Neural cell (in vitro differentiated cells): ENCODE data around the gene CLDN20. TPM values are rescaled to one million over a fixed set of nuclear protein-coding genes. Genes with fewer than 3 reads are reported as not detected.

Experiments
- H2AFZ ChIP-seq: fragments of 200-600, 300-800 bp; sonication (generic), shearing (Covaris generic); 2 replicates; pipeline ENCODE4 v1.6.0; 2014; ENCODE audit warnings: low read depth, mild to moderate bottlenecking, antibody characterized with exemption, low read length, moderate library complexity
- H3F3A ChIP-seq: fragments of 200-600 bp; shearing (Covaris generic); 2 replicates; pipeline ENCODE4 v1.6.1; 2016; ENCODE audit warnings: mild to moderate bottlenecking, moderate library complexity, mixed read lengths, antibody characterized with exemption, low read length; ENCODE audit not compliant: insufficient read depth, poor library complexity, severe bottlenecking
- H3K27ac ChIP-seq: fragments of 200-600, 300-800 bp; sonication (generic), shearing (Covaris generic); 2 replicates; pipeline ENCODE4 v1.5.1; 2014; ENCODE audit warnings: mild to moderate bottlenecking, low read length, moderate library complexity
- H3K27me3 ChIP-seq: fragments of 300-800, 200-600 bp; sonication (generic), shearing (Covaris generic); 2 replicates; pipeline ENCODE4 v1.6.0; 2014; ENCODE audit warnings: mild to moderate bottlenecking, low read depth, low read length, moderate library complexity; ENCODE audit not compliant: insufficient read depth
- H3K36me3 ChIP-seq: fragments of 300-800, 200-600 bp; sonication (generic), shearing (Covaris generic); 2 replicates; pipeline ENCODE4 v1.5.1; 2014; ENCODE audit warnings: mild to moderate bottlenecking, antibody characterized with exemption, low read length, moderate library complexity; ENCODE audit not compliant: insufficient read depth
- H3K4me2 ChIP-seq: fragments of 300-800, 200-600 bp; sonication (generic), shearing (Covaris generic); 2 replicates; pipeline ENCODE4 v1.6.0; 2014; ENCODE audit warnings: mild to moderate bottlenecking, low read length
- H3K4me3 ChIP-seq: fragments of 300-800, 200-600 bp; sonication (generic), shearing (Covaris generic); 2 replicates; pipeline ENCODE4 v1.5.1; 2014; ENCODE audit warnings: mild to moderate bottlenecking, low read length, moderate library complexity
- H3K79me2 ChIP-seq: fragments of 200-600 bp; shearing (Covaris generic); replicated peaks from 2 replicates; pipeline ENCODE4 v1.6.0; 2014; ENCODE audit warnings: mild to moderate bottlenecking, low read length, moderate library complexity; ENCODE audit not compliant: insufficient read depth
- H3K9ac ChIP-seq: fragments of 300-800, 200-600 bp; sonication (generic), shearing (Covaris generic); 2 replicates; pipeline ENCODE4 v1.6.1; 2016; ENCODE audit warnings: mild to moderate bottlenecking, low read length, mixed read lengths
- H3K9me2 ChIP-seq: fragments of 200-600 bp; shearing (Covaris generic); 2 replicates; pipeline ENCODE4 v1.6.1; 2016; ENCODE audit warnings: mild to moderate bottlenecking, low read length, mixed read lengths; ENCODE audit not compliant: insufficient read depth
- H3K9me3 ChIP-seq: fragments of 200-600, 300-800 bp; sonication (generic), shearing (Covaris generic); 2 replicates; pipeline ENCODE4 v1.6.1; 2016; ENCODE audit warnings: mild to moderate bottlenecking, mixed run types, low read length, moderate library complexity, mixed read lengths
- H4K20me1 ChIP-seq: fragments of 200-600 bp; shearing (Covaris generic); 2 replicates; pipeline ENCODE4 v1.6.1; 2016; ENCODE audit warnings: mild to moderate bottlenecking, mixed run types; ENCODE audit not compliant: insufficient read depth
- CTCF ChIP-seq: fragments of 450-650 bp; IDR thresholded peaks from 2 replicates; pipeline ENCODE4 v1.5.1; 2014; ENCODE audit warnings: antibody characterized with exemption, mild to moderate bottlenecking, moderate library complexity; ENCODE audit not compliant: poor library complexity, severe bottlenecking
- EP300 ChIP-seq: fragments of 450-650 bp; conservative IDR thresholded peaks from 2 replicates; pipeline ENCODE4 v1.6.1; 2014; ENCODE audit warnings: antibody characterized with exemption, mild to moderate bottlenecking, moderate library complexity; ENCODE audit not compliant: poor library complexity, severe bottlenecking
- EZH2 ChIP-seq: fragments of 200-600, 300-800 bp; shearing (Covaris generic), sonication (generic); IDR thresholded peaks from 2 replicates; pipeline ENCODE4 v1.6.1; 2014; ENCODE audit warnings: antibody characterized with exemption, low read length, borderline replicate concordance, mild to moderate bottlenecking; ENCODE audit not compliant: insufficient read depth, poor library complexity, severe bottlenecking
- MXI1 ChIP-seq: fragments of 450-650 bp; conservative IDR thresholded peaks from 2 replicates; pipeline ENCODE4 v1.6.1; 2014; ENCODE audit warnings: antibody characterized with exemption, mild to moderate bottlenecking; ENCODE audit not compliant: poor library complexity, severe bottlenecking
- POLR2AphosphoS5 ChIP-seq: IDR thresholded peaks from 2 replicates; pipeline ENCODE4 v1.6.1; 2012
- RAD21 ChIP-seq: fragments of 450-650 bp; conservative IDR thresholded peaks from 2 replicates; pipeline ENCODE4 v1.6.1; 2014; ENCODE audit warnings: antibody characterized with exemption, mild to moderate bottlenecking, moderate library complexity
- REST ChIP-seq: IDR thresholded peaks from 2 replicates; pipeline ENCODE4 v1.6.1; 2012; ENCODE audit warnings: borderline replicate concordance
- SMC3 ChIP-seq: fragments of 450-650 bp; conservative IDR thresholded peaks from 2 replicates; pipeline ENCODE4 v1.6.1; 2014; ENCODE audit warnings: antibody characterized with exemption, mild to moderate bottlenecking, moderate library complexity; ENCODE audit not compliant: poor library complexity
- TAF1 ChIP-seq: IDR thresholded peaks from 2 replicates; pipeline ENCODE4 v1.6.1; 2012; ENCODE audit warnings: low read depth
- polyA plus RNA-seq: library from polyadenylated mRNA; depleted of rRNA; stranded (reverse); fragments of >200 nt; gene quantifications from 2 replicates; pipeline ENCODE4 v1.2.3, GENCODE V29; 2014

CLDN20 gene
- polyA plus RNA-seq, 1 donor from 2014 or later: not detected

GRCh38 chr6:155240905-155241600, 22.8 kb upstream of the CLDN20 start:
- H4K20me1 ChIP-seq: no peaks in the 10 kb centered on the region
- H3K4me2 ChIP-seq: no peak overlapping the region
- H3K9me2 ChIP-seq: no peaks in the 10 kb centered on the region
- no peaks in the 10 kb centered on the region for H3K9me3 ChIP-seq
- H3F3A ChIP-seq: no peaks in the 10 kb centered on the region
- H2AFZ ChIP-seq: no peak overlapping the region
- peaks cover 14% of the 10 kb centered on the region for H3K36me3 ChIP-seq
- no peak for TF ChIP-seq EZH2
- no peak for TF ChIP-seq MXI1
- no peak for TF ChIP-seq CTCF
- TF ChIP-seq EP300: no peak
- no peak for TF ChIP-seq TAF1
- TF ChIP-seq POLR2AphosphoS5: no peak
- no peak for TF ChIP-seq RAD21
- no peak for TF ChIP-seq SMC3
- no peak for TF ChIP-seq REST
- no peak overlapping the region for H3K9ac ChIP-seq
- no peak overlapping the region for H3K4me3 ChIP-seq
- H3K79me2 ChIP-seq: no peaks in the 10 kb centered on the region
- no peaks in the 10 kb centered on the region for H3K27me3 ChIP-seq
- no peak overlapping the region for H3K27ac ChIP-seq

- peaks cover 14% of the 10 kb centered on the region for H3K36me3 ChIP-seq
- no peak overlapping the region for H3K4me2 ChIP-seq
- no peak overlapping the region for H3K4me3 ChIP-seq
- no peaks in the 10 kb centered on the region for H4K20me1 ChIP-seq
- H2AFZ ChIP-seq: no peak overlapping the region
- H3K9ac ChIP-seq: no peak overlapping the region
- H3K9me2 ChIP-seq: no peaks in the 10 kb centered on the region
- TF ChIP-seq EP300: no peak
- TF ChIP-seq TAF1: no peak
- TF ChIP-seq MXI1: no peak
- no peak for TF ChIP-seq SMC3
- no peak for TF ChIP-seq RAD21
- TF ChIP-seq REST: no peak
- no peak for TF ChIP-seq CTCF
- no peak for TF ChIP-seq POLR2AphosphoS5
- no peak for TF ChIP-seq EZH2
- H3K27me3 ChIP-seq: no peaks in the 10 kb centered on the region
- H3K79me2 ChIP-seq: no peaks in the 10 kb centered on the region
- no peaks in the 10 kb centered on the region for H3F3A ChIP-seq
- no peaks in the 10 kb centered on the region for H3K9me3 ChIP-seq
- no peak overlapping the region for H3K27ac ChIP-seq
These were observed 21.8 kb upstream of the CLDN20 start for GRCh38 chr6:155241966-155242365.
